ENCODE measurements around the gene MTTP. TPM values are rescaled to one million over a fixed set of nuclear protein-coding genes. Genes with fewer than 3 reads are reported as not detected.

MTTP gene
- polyA plus RNA-seq, 1 donor (not counting 4 experiments of a cell fraction or from before 2014, with no cell fraction given) = 0.05 TPM

GRCh38 chr4:99606716-99607115 is 32.1 kb downstream of the MTTP start:
- dilution Hi-C loops (cut with MboI; ENCODE audit: extremely low pct_ligation_motif_present, low sequenced_read_pairs) = no loop called here
- Histone ChIP-seq H3K4me2 (ENCODE audit: control insufficient read depth, extremely low read depth, insufficient read depth, low read depth, low read length) (no peak overlapping the region), H3K4me1 (ENCODE audit: control insufficient read depth, extremely low read depth, insufficient read depth, low read length) (no peaks in the 10 kb centered on the region), H2AFZ (ENCODE audit: control insufficient read depth, low read length) (no peak overlapping the region), H3K4me3 (ENCODE audit: control insufficient read depth in 2 of 3, extremely low read depth in 1 of 3, insufficient read depth in 2 of 3, low read depth in 1 of 3, low read length in 3 of 3) (no peak overlapping the region), H3K79me2 (ENCODE audit: control insufficient read depth, insufficient read depth, low read length) (no peaks in the 10 kb centered on the region), H3K9me3 (ENCODE audit: control insufficient read depth, low read depth, low read length) (no peaks in the 10 kb centered on the region), H3K36me3 (ENCODE audit: control insufficient read depth in 2 of 2, extremely low read depth in 1 of 2, insufficient read depth in 2 of 2, low read length in 2 of 2) (no peaks in the 10 kb centered on the region), H3K9me1 (ENCODE audit: control insufficient read depth, extremely low read depth, insufficient read depth, low read length) (no peaks in the 10 kb centered on the region), H3K9ac (ENCODE audit: control insufficient read depth, extremely low read depth, insufficient read depth, low read length) (no peak overlapping the region), H3K27me3 (ENCODE audit: control insufficient read depth, extremely low read depth, insufficient read depth, low read length) (no peaks in the 10 kb centered on the region), H3K27ac (ENCODE audit: control insufficient read depth, insufficient read depth, low read length) (no peak overlapping the region), H4K20me1 (ENCODE audit: control insufficient read depth, extremely low read depth, insufficient read depth, low read length) (no peaks in the 10 kb centered on the region)
- TF ChIP-seq CTCF (optimal IDR thresholded peaks at IDR 0.05 in 1 of 3, IDR thresholded peaks at IDR 0.05 in 1 of 3, conservative IDR thresholded peaks at IDR 0.05 in 1 of 3; ENCODE audit: extremely low read depth in 1 of 3, insufficient read depth in 2 of 3, low read length in 3 of 3) (no peak), EZH2 (IDR thresholded peaks at IDR 0.05; ENCODE audit: low read length) (no peak)
- DNase-seq (ENCODE audit: low read depth, low spot score) = no peak
- no peak for FAIRE-seq

GRCh38 chr4:99608417-99608816 is 33.8 kb downstream of the MTTP start:
- Histone ChIP-seq H3K36me3 (ENCODE audit: control insufficient read depth in 2 of 2, extremely low read depth in 1 of 2, insufficient read depth in 2 of 2, low read length in 2 of 2) (no peaks in the 10 kb centered on the region), H3K79me2 (ENCODE audit: control insufficient read depth, insufficient read depth, low read length) (no peaks in the 10 kb centered on the region), H3K9me3 (ENCODE audit: control insufficient read depth, low read depth, low read length) (no peaks in the 10 kb centered on the region), H4K20me1 (ENCODE audit: control insufficient read depth, extremely low read depth, insufficient read depth, low read length) (no peaks in the 10 kb centered on the region), H3K4me2 (ENCODE audit: control insufficient read depth, extremely low read depth, insufficient read depth, low read depth, low read length) (no peak overlapping the region), H3K4me3 (ENCODE audit: control insufficient read depth in 2 of 3, extremely low read depth in 1 of 3, insufficient read depth in 2 of 3, low read depth in 1 of 3, low read length in 3 of 3) (no peak overlapping the region), H3K4me1 (ENCODE audit: control insufficient read depth, extremely low read depth, insufficient read depth, low read length) (no peaks in the 10 kb centered on the region), H3K27me3 (ENCODE audit: control insufficient read depth, extremely low read depth, insufficient read depth, low read length) (no peaks in the 10 kb centered on the region), H2AFZ (ENCODE audit: control insufficient read depth, low read length) (no peak overlapping the region), H3K27ac (ENCODE audit: control insufficient read depth, insufficient read depth, low read length) (no peak overlapping the region), H3K9me1 (ENCODE audit: control insufficient read depth, extremely low read depth, insufficient read depth, low read length) (no peaks in the 10 kb centered on the region), H3K9ac (ENCODE audit: control insufficient read depth, extremely low read depth, insufficient read depth, low read length) (no peak overlapping the region)
- FAIRE-seq (no peak), DNase-seq (ENCODE audit: low read depth, low spot score) (no peak)
- dilution Hi-C loops (cut with MboI; ENCODE audit: extremely low pct_ligation_motif_present, low sequenced_read_pairs) = no loop called here
- no peak for TF ChIP-seq EZH2 (IDR thresholded peaks at IDR 0.05; ENCODE audit: low read length)
- no peak for TF ChIP-seq CTCF (optimal IDR thresholded peaks at IDR 0.05 in 1 of 3, IDR thresholded peaks at IDR 0.05 in 1 of 3, conservative IDR thresholded peaks at IDR 0.05 in 1 of 3; ENCODE audit: extremely low read depth in 1 of 3, insufficient read depth in 2 of 3, low read length in 3 of 3)

Measured in keratinocyte (primary cell).